ENCODE measurements around the gene HKDC1.

Gene HKDC1

GRCh38 chr10:69234447-69234846, 14.3 kb downstream of the HKDC1 start:
- H3K4me3 ChIP-seq (ENCODE audit: low read depth in 1 of 2, low read length in 2 of 2) = no peak overlapping the region
- no peaks in the 10 kb centered on the region for H3K4me1 ChIP-seq (ENCODE audit: insufficient read depth, low read length)
- H3K9ac ChIP-seq (ENCODE audit: low read length) = no peak overlapping the region
- H3K36me3 ChIP-seq (ENCODE audit: insufficient read depth, low read length) = no peaks in the 10 kb centered on the region
- no peak overlapping the region for H3K27ac ChIP-seq (ENCODE audit: low read depth, low read length)
- no peaks in the 10 kb centered on the region for H3K9me3 ChIP-seq (ENCODE audit: low read length)
- no peaks in the 10 kb centered on the region for H3K27me3 ChIP-seq (ENCODE audit: control insufficient read depth in 1 of 2, insufficient read depth in 2 of 2, low read length in 2 of 2)

DNA sequence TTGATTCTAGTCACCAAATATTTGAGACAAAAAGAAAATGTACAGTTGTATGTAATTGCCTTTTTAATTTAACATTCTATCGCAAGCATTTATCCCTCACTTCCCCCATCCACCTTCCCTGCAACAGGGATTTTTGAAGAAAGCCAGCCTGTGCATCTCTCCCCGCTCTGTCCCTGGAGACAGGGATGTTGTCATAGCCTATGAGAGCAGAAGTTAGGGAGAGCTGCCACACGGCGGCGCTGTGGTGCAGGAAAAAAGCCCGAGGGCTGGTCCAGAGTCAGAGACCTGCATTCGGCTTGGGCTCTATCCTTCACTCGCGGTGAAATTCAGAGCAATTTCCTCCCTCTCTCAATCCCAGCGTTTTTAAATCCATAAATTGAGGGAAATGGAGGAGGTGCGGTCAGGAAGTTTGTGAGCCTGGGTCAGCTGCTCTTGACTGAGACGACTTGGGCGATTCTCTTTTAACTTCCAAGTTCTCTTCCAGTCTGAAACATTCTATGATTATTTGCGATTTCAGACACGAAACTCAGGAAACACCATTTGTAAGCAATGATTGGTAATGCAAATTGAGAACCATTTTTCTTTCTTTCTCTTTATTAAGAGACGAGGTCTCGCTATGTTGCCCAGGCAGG, 17.5 kb downstream of the HKDC1 start:
- Histone ChIP-seq H3K27me3 (ENCODE audit: control insufficient read depth in 1 of 2, insufficient read depth in 2 of 2, low read length in 2 of 2) (no peaks in the 10 kb centered on the region), H3K4me3 (ENCODE audit: low read depth in 1 of 2, low read length in 2 of 2) (no peak overlapping the region), H3K9ac (ENCODE audit: low read length) (no peak overlapping the region), H3K9me3 (ENCODE audit: low read length) (no peaks in the 10 kb centered on the region), H3K27ac (ENCODE audit: low read depth, low read length) (no peak overlapping the region), H3K4me1 (ENCODE audit: insufficient read depth, low read length) (no peaks in the 10 kb centered on the region), H3K36me3 (ENCODE audit: insufficient read depth, low read length) (no peaks in the 10 kb centered on the region)

DNA sequence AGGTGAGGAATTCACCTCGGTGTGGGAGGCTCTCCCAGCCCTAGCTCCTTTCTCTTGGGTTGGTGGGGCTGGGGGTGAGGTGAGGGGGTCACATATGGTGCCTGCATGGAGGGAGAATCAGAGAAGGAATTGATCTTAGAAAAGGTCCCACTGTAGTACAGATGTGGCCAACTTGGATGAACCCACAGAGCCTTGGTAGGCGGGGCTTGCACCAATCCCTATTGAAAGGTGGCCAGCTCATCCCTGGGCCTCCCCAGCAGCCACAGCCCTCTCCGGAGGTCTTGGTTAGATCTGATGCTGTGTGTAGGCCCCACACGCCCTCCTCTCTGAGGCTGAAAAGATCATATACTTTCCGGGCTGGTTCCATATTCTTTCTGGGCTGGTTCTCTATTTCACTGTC, 19.0 kb downstream of the HKDC1 start:
- H3K27me3 ChIP-seq (ENCODE audit: control insufficient read depth in 1 of 2, insufficient read depth in 2 of 2, low read length in 2 of 2) = no peaks in the 10 kb centered on the region
- no peaks in the 10 kb centered on the region for H3K4me1 ChIP-seq (ENCODE audit: insufficient read depth, low read length)
- no peak overlapping the region for H3K27ac ChIP-seq (ENCODE audit: low read depth, low read length)
- H3K4me3 ChIP-seq (ENCODE audit: low read depth in 1 of 2, low read length in 2 of 2) = no peak overlapping the region
- H3K36me3 ChIP-seq (ENCODE audit: insufficient read depth, low read length) = no peaks in the 10 kb centered on the region
- H3K9ac ChIP-seq (ENCODE audit: low read length) = no peak overlapping the region
- no peaks in the 10 kb centered on the region for H3K9me3 ChIP-seq (ENCODE audit: low read length)

GRCh38 chr10:69239816-69240434, 19.8 kb downstream of the HKDC1 start:
- H3K4me3 ChIP-seq (ENCODE audit: low read depth in 1 of 2, low read length in 2 of 2) = no peak overlapping the region
- no peak overlapping the region for H3K9ac ChIP-seq (ENCODE audit: low read length)
- H3K27ac ChIP-seq (ENCODE audit: low read depth, low read length) = no peak overlapping the region
- no peaks in the 10 kb centered on the region for H3K36me3 ChIP-seq (ENCODE audit: insufficient read depth, low read length)
- no peaks in the 10 kb centered on the region for H3K27me3 ChIP-seq (ENCODE audit: control insufficient read depth in 1 of 2, insufficient read depth in 2 of 2, low read length in 2 of 2)
- H3K9me3 ChIP-seq (ENCODE audit: low read length) = no peaks in the 10 kb centered on the region
- no peaks in the 10 kb centered on the region for H3K4me1 ChIP-seq (ENCODE audit: insufficient read depth, low read length)

DNA sequence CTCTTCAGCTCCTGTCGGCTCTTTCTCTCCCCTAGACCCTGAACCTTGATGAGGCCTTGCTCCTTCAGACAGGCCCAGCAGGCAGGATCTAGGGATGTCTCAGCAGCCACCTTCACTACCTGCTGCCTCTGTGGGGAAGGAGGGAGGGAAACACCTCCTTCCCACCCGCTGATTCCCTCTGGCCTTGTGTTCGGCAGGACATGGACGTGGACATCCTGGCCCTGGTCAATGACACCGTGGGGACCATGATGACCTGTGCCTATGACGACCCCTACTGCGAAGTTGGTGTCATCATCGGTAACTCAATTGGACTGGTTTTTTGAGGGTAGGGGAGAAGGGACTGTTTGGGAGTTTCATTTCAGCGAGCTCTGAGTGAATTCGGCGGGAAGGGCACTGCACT, 20.3 kb downstream of the HKDC1 start:
- Histone ChIP-seq H3K4me1 (ENCODE audit: insufficient read depth, low read length) (no peaks in the 10 kb centered on the region), H3K9me3 (ENCODE audit: low read length) (no peaks in the 10 kb centered on the region), H3K9ac (ENCODE audit: low read length) (no peak overlapping the region), H3K27me3 (ENCODE audit: control insufficient read depth in 1 of 2, insufficient read depth in 2 of 2, low read length in 2 of 2) (no peaks in the 10 kb centered on the region), H3K4me3 (ENCODE audit: low read depth in 1 of 2, low read length in 2 of 2) (no peak overlapping the region), H3K27ac (ENCODE audit: low read depth, low read length) (no peak overlapping the region), H3K36me3 (ENCODE audit: insufficient read depth, low read length) (no peaks in the 10 kb centered on the region)

DNA sequence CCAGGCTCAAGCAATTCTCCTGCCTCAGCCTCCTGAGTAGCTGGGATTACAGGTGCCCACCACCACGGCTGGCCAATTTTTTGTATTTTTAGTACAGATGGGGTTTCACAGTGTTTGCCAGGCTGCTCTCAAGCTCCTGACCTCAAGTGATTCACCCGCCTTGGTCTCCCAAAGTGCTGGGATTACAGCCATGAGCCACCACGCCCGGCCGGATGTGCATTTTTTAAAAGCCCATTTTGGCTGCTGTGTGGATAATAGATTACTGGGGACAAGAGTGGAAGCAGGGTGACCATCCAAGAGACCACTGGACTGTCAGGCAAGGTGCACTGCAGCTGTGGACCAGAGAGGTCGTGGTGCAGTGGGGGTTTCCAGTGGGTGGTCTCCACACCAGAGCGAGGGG, 21.4 kb downstream of the HKDC1 start:
- no peak overlapping the region for H3K27ac ChIP-seq (ENCODE audit: low read depth, low read length)

GRCh38 chr10:69242040-69242851, 22.1 kb downstream of the HKDC1 start:
- no peaks in the 10 kb centered on the region for H3K36me3 ChIP-seq (ENCODE audit: insufficient read depth, low read length)
- no peak overlapping the region for H3K4me3 ChIP-seq (ENCODE audit: low read depth in 1 of 2, low read length in 2 of 2)
- no peaks in the 10 kb centered on the region for H3K27me3 ChIP-seq (ENCODE audit: control insufficient read depth in 1 of 2, insufficient read depth in 2 of 2, low read length in 2 of 2)
- H3K4me1 ChIP-seq (ENCODE audit: insufficient read depth, low read length) = no peaks in the 10 kb centered on the region
- H3K9ac ChIP-seq (ENCODE audit: low read length) = no peak overlapping the region
- H3K27ac ChIP-seq (ENCODE audit: low read depth, low read length) = no peak overlapping the region
- no peaks in the 10 kb centered on the region for H3K9me3 ChIP-seq (ENCODE audit: low read length)

More for the DNA sequence above, 21.4 kb downstream of the HKDC1 start:
- no peaks in the 10 kb centered on the region for H3K36me3 ChIP-seq (ENCODE audit: insufficient read depth, low read length)
- H3K27me3 ChIP-seq (ENCODE audit: control insufficient read depth in 1 of 2, insufficient read depth in 2 of 2, low read length in 2 of 2) = no peaks in the 10 kb centered on the region
- H3K4me3 ChIP-seq (ENCODE audit: low read depth in 1 of 2, low read length in 2 of 2) = no peak overlapping the region
- no peaks in the 10 kb centered on the region for H3K4me1 ChIP-seq (ENCODE audit: insufficient read depth, low read length)
- H3K9me3 ChIP-seq (ENCODE audit: low read length) = no peaks in the 10 kb centered on the region
- H3K9ac ChIP-seq (ENCODE audit: low read length) = no peak overlapping the region

GRCh38 chr10:69242852-69243212, 22.7 kb downstream of the HKDC1 start:
- no peaks in the 10 kb centered on the region for H3K36me3 ChIP-seq (ENCODE audit: insufficient read depth, low read length)
- H3K4me1 ChIP-seq (ENCODE audit: insufficient read depth, low read length) = no peaks in the 10 kb centered on the region
- no peak overlapping the region for H3K9ac ChIP-seq (ENCODE audit: low read length)
- no peaks in the 10 kb centered on the region for H3K9me3 ChIP-seq (ENCODE audit: low read length)
- H3K4me3 ChIP-seq (ENCODE audit: low read depth in 1 of 2, low read length in 2 of 2) = no peak overlapping the region
- H3K27me3 ChIP-seq (ENCODE audit: control insufficient read depth in 1 of 2, insufficient read depth in 2 of 2, low read length in 2 of 2) = no peaks in the 10 kb centered on the region
- no peak overlapping the region for H3K27ac ChIP-seq (ENCODE audit: low read depth, low read length)

- no peak overlapping the region for H3K27ac ChIP-seq (ENCODE audit: low read depth, low read length)
- H3K4me1 ChIP-seq (ENCODE audit: insufficient read depth, low read length) = no peaks in the 10 kb centered on the region
- H3K9me3 ChIP-seq (ENCODE audit: low read length) = no peaks in the 10 kb centered on the region
- no peak overlapping the region for H3K4me3 ChIP-seq (ENCODE audit: low read depth in 1 of 2, low read length in 2 of 2)
- H3K9ac ChIP-seq (ENCODE audit: low read length) = no peak overlapping the region
- no peaks in the 10 kb centered on the region for H3K27me3 ChIP-seq (ENCODE audit: control insufficient read depth in 1 of 2, insufficient read depth in 2 of 2, low read length in 2 of 2)
- no peaks in the 10 kb centered on the region for H3K36me3 ChIP-seq (ENCODE audit: insufficient read depth, low read length)
Measured at GRCh38 chr10:69243817-69244216, 23.7 kb downstream of the HKDC1 start.

GRCh38 chr10:69246036-69246435, 25.9 kb downstream of the HKDC1 start:
- H3K9ac ChIP-seq (ENCODE audit: low read length) = no peak overlapping the region
- H3K4me1 ChIP-seq (ENCODE audit: insufficient read depth, low read length) = no peaks in the 10 kb centered on the region
- H3K36me3 ChIP-seq (ENCODE audit: insufficient read depth, low read length) = no peaks in the 10 kb centered on the region
- no peaks in the 10 kb centered on the region for H3K9me3 ChIP-seq (ENCODE audit: low read length)
- no peaks in the 10 kb centered on the region for H3K27me3 ChIP-seq (ENCODE audit: control insufficient read depth in 1 of 2, insufficient read depth in 2 of 2, low read length in 2 of 2)
- no peak overlapping the region for H3K4me3 ChIP-seq (ENCODE audit: low read depth in 1 of 2, low read length in 2 of 2)
- H3K27ac ChIP-seq (ENCODE audit: low read depth, low read length) = no peak overlapping the region

DNA sequence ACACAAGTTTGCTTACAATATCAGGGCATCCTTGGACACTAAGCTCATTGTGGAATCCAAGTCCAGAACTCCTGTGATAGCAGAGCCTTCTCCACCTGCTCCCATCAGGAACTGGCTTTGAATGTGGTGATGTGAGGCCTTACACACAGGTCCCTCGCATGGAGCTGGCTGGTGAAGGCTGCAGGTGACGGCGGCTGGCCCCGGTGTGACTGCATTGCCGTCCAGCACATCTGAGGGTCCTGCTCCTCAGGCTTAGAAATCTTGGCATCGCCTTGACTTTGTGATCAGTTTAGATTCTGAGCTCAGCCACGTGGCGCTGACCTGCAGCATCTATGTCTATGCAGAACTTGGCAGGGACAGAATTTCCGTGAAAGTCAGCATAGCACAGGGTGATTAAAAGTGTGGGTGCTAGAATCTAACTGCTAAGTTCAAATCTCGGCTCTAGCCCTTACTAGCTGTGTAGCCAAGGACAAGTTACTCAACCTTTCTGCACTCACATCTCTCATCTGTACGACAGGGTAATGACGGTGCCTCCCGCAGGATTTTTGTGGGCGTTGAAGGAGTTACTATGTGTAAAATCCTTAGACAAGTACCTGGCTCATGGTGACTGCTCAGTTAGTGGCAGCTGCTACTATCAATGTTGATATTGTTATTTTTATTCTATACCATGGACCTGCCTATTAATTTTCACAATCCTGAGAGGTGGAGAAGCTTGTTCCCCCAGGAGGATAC, 26.6 kb downstream of the HKDC1 start:
- Histone ChIP-seq H3K27ac (ENCODE audit: low read depth, low read length) (no peak overlapping the region), H3K4me3 (ENCODE audit: low read depth in 1 of 2, low read length in 2 of 2) (no peak overlapping the region), H3K27me3 (ENCODE audit: control insufficient read depth in 1 of 2, insufficient read depth in 2 of 2, low read length in 2 of 2) (no peaks in the 10 kb centered on the region), H3K4me1 (ENCODE audit: insufficient read depth, low read length) (no peaks in the 10 kb centered on the region), H3K36me3 (ENCODE audit: insufficient read depth, low read length) (no peaks in the 10 kb centered on the region), H3K9ac (ENCODE audit: low read length) (no peak overlapping the region), H3K9me3 (ENCODE audit: low read length) (no peaks in the 10 kb centered on the region)
